ENCODE measurements around the gene PXYLP1. TPM values are rescaled to one million over a fixed set of nuclear protein-coding genes. Genes with fewer than 3 reads are reported as not detected.

The PXYLP1 gene
- total and polyA plus RNA-seq, 2 of the 8 experiments (the other 6 are each of a cell fraction or from before 2014, with no cell fraction given): 19.4 to 20.6 TPM

GRCh38 chr3:141192345-141192744 is 39.3 kb upstream of the PXYLP1 start:
- Histone ChIP-seq H3K23ac (ENCODE audit: insufficient read length) (no peak overlapping the region), H2AFZ (ENCODE audit: low read length) (no peak overlapping the region), H3K4ac (replicated peaks; ENCODE audit: insufficient read length, low read depth, low read length) (no peak overlapping the region), H4K8ac (ENCODE audit: extremely low read depth, insufficient read depth, low read length) (no peak overlapping the region), H2BK20ac (ENCODE audit: low read length) (no peak overlapping the region), H4K91ac (replicated peaks; ENCODE audit: insufficient read length, low read length) (no peak overlapping the region), H3K9ac (replicated peaks in 1 of 4; ENCODE audit: extremely low read depth in 1 of 4, low read depth in 3 of 4, low read length in 3 of 4) (no peak overlapping the region), H3K27ac (ENCODE audit: low read depth, low read length) (no peak overlapping the region), H2BK15ac (ENCODE audit: low read length) (no peak overlapping the region), H2BK12ac (ENCODE audit: low read depth, low read length) (no peak overlapping the region), H3K27me3 (replicated peaks in 1 of 4; ENCODE audit: control insufficient read depth in 3 of 4, extremely low read depth in 1 of 4, insufficient read depth in 3 of 4, low read length in 3 of 4) (no peaks in the 10 kb centered on the region), H3K9me3 (ENCODE audit: insufficient read depth in 2 of 2, low read depth in 1 of 2, low read length in 1 of 2) (no peaks in the 10 kb centered on the region), H3K14ac (ENCODE audit: insufficient read length) (no peak overlapping the region), H2AK5ac (ENCODE audit: low read depth, low read length) (no peak overlapping the region), H3K18ac (ENCODE audit: extremely low read depth, low read length) (no peak overlapping the region), H3K36me3 (ENCODE audit: control insufficient read depth in 2 of 4, insufficient read depth in 4 of 4, low read length in 3 of 4) (no peaks in the 10 kb centered on the region), H3K4me3 (ENCODE audit: extremely low read depth in 1 of 4, insufficient read depth in 2 of 4, low read depth in 3 of 4, low read length in 4 of 4) (no peak overlapping the region), H3K4me1 (replicated peaks in 1 of 4; ENCODE audit: control insufficient read depth in 3 of 4, insufficient read depth in 4 of 4, low read length in 3 of 4) (no peaks in the 10 kb centered on the region), H3K23me2 (ENCODE audit: low read depth, low read length) (peaks cover 4% of the 10 kb centered on the region; the same call in 1 of the 2 replicates), H4K20me1 (replicated peaks in 1 of 2; ENCODE audit: control insufficient read depth in 1 of 2, insufficient read depth in 2 of 2, low read length in 2 of 2) (no peaks in the 10 kb centered on the region), H3K79me2 (ENCODE audit: control insufficient read depth in 1 of 2, insufficient read depth in 2 of 2, low read length in 2 of 2) (no peaks in the 10 kb centered on the region), H2BK5ac (ENCODE audit: low read depth, low read length) (no peak overlapping the region), H3K79me1 (ENCODE audit: low read depth, low read length) (no peaks in the 10 kb centered on the region), H2BK120ac (replicated peaks; ENCODE audit: low read depth, low read length) (no peak overlapping the region), H4K5ac (ENCODE audit: insufficient read length, low read depth, low read length) (no peak overlapping the region), H3K56ac (replicated peaks; ENCODE audit: insufficient read length, low read depth, low read length) (no peak overlapping the region), H3K4me2 (ENCODE audit: insufficient read depth in 1 of 2, low read depth in 2 of 2, low read length in 2 of 2) (no peak overlapping the region)
- ChIA-PET POLR2A (ENCODE audit: partially characterized antibody) (no interaction called here), CTCF (ENCODE audit: partially characterized antibody) (interaction anchor here (0.6 to 14.1 kb wide), 44 partner anchors 9 to 294 kb away, joined by 3 to 137 read pairs (median 4); partner anchors contain the start of gene SPSB4)
- FAIRE-seq (peak; percentile 94), DNase-seq (ENCODE audit: low read depth in 1 of 2, low spot score in 2 of 2) (peak; percentile 88 to 100)
- 24% methylated on average over 11 of the region's 11 CpGs; no CpG with 5 or more reads in 1 of the 2 experiments for WGBS, 2 experiments (ENCODE audit: extremely low coverage in 1 of 2, insufficient coverage in 1 of 2, insufficient read length in 1 of 2, insufficient replicate concordance in 2 of 2, low coverage in 1 of 2, low lambda C conversion rate in 2 of 2, missing lambda C conversion rate in 1 of 2)
- TF ChIP-seq KDM1A (IDR thresholded peaks at IDR 0.05; ENCODE audit: borderline replicate concordance, low read length) (peak; percentile 96), RBBP5 (IDR thresholded peaks at IDR 0.05; ENCODE audit: borderline replicate concordance, low read depth, low read length) (no peak), YY1 (IDR thresholded peaks at IDR 0.05; ENCODE audit: low read depth, low read length) (peak; percentile 87), ATF2 (IDR thresholded peaks at IDR 0.05; ENCODE audit: low read length) (no peak), GABPA (IDR thresholded peaks at IDR 0.05; ENCODE audit: borderline replicate concordance, insufficient read depth, low read length) (no peak), CREB1 (IDR thresholded peaks at IDR 0.05) (0 out of 2 replicates have a peak, but pooled peaks have one; percentile 27), JUN (IDR thresholded peaks at IDR 0.05; ENCODE audit: low read depth, low read length) (no peak), RAD21 (IDR thresholded peaks at IDR 0.05 in 1 of 2, conservative IDR thresholded peaks at IDR 0.05 in 1 of 2; ENCODE audit: low read depth in 2 of 2, low read length in 2 of 2) (peak; percentile 100), SAP30 (IDR thresholded peaks at IDR 0.05; ENCODE audit: insufficient read depth, insufficient replicate concordance, low read length) (no peak), CBX5 (IDR thresholded peaks at IDR 0.05; ENCODE audit: low read depth, low read length) (no peak), CBX8 (IDR thresholded peaks at IDR 0.05; ENCODE audit: borderline replicate concordance, low read depth, low read length) (no peak), EZH2 (IDR thresholded peaks at IDR 0.05; ENCODE audit: low read depth, low read length, severe bottlenecking) (no peak)
